K562 (cell line): ENCODE data around the gene EGR1. TPM values are rescaled to one million over a fixed set of nuclear protein-coding genes. Genes with fewer than 3 reads are reported as not detected.

Source experiments
- EGR1 ChIP-seq: fragments of 450-650 bp; conservative IDR thresholded peaks from 2 replicates; pipeline ENCODE4 v1.6.1; 2017; ENCODE audit warnings: mild to moderate bottlenecking
- KDM2B ChIP-seq: fragments of 250-450 bp; sonication (Bioruptor Pico); IDR thresholded peaks from 2 replicates; pipeline ENCODE4 v1.8.0; 2021; ENCODE audit warnings: mild to moderate bottlenecking, moderate library complexity
- KLF6 ChIP-seq: fragments of 250-450 bp; sonication (Bioruptor Pico); IDR thresholded peaks from 2 replicates; pipeline ENCODE4 v1.4.0; 2020; ENCODE audit warnings: mild to moderate bottlenecking, moderate library complexity, borderline replicate concordance
- YY1 ChIP-seq, 3 experiments: IDR thresholded peaks; 2 replicates each; pipeline ENCODE4 v1.6.1; 2011; ENCODE audit warnings: low read length in 2 of 3, mild to moderate bottlenecking in 2 of 3, moderate library complexity in 2 of 3, borderline replicate concordance in 1 of 3, control low read depth in 1 of 3, low read depth in 1 of 3; ENCODE audit not compliant: insufficient read depth in 3 of 3, insufficient replicate concordance in 2 of 3, control insufficient read depth in 1 of 3, insufficient read length in 1 of 3; ENCODE audit errors: extremely low read depth in 1 of 3
- ZNF232 ChIP-seq: sonication (generic); formaldehyde crosslinking; IDR thresholded peaks from 2 replicates; pipeline ENCODE4 v1.8.0; 2022; ENCODE audit warnings: mild to moderate bottlenecking, missing genetic modification reagents
- ZNF253 ChIP-seq: fragments of 250-450 bp; sonication (Bioruptor Pico); conservative IDR thresholded peaks from 2 replicates; pipeline ENCODE4 v1.6.1; 2021; ENCODE audit warnings: mild to moderate bottlenecking
- ZNF507 ChIP-seq: conservative IDR thresholded peaks from 2 replicates; pipeline ENCODE4 v1.6.1; 2017; ENCODE audit warnings: missing genetic modification characterization, missing compliant biosample characterization
- polyA plus RNA-seq, 8 experiments: library from polyadenylated mRNA; depleted of rRNA in 4 of 8; stranded (reverse) in 5 of 8; unstranded in 3 of 8; fragments of >200 nt; fragmentation: Nextera tagmentation in 2 of 8; fragmentation: Illumina TruSeq in 1 of 8; extraction: Ambion mirVana in 2 of 8; extraction: Trizol in 1 of 8; gene quantifications; 2 replicates each; pipeline versions ENCODE4 v1.2.1 to v1.2.3, GENCODE V29; 2011 to 2014; ENCODE audit warnings: inconsistent platforms in 1 of 8, missing spikeins in 1 of 8
- total RNA-seq, 7 experiments: library from RNA; depleted of rRNA in 6 of 7; stranded (reverse); fragments of >200 nt in 6 of 7; fragmentation: Illumina TruSeq in 2 of 7; extraction: Trizol in 2 of 7; gene quantifications; 2 replicates each; pipeline versions ENCODE4 v1.2.1 to v1.2.3, GENCODE V29; 2011 to 2021; ENCODE audit warnings: low replicate concordance in 1 of 7
- TF ChIP-seq, protein P1 (sequence below), 3 experiments: IDR thresholded peaks in 2 of 3; conservative IDR thresholded peaks in 1 of 3; 2 replicates each; pipeline ENCODE4 v1.5.1; 2011 to 2012; ENCODE audit warnings: low read length in 3 of 3, mild to moderate bottlenecking in 3 of 3, control low read depth in 2 of 3, improper control_type of control experiment in 1 of 3, inconsistent platforms in 1 of 3, low read depth in 1 of 3, mixed read lengths in 1 of 3, moderate library complexity in 1 of 3; ENCODE audit not compliant: insufficient read depth in 2 of 3
- TF ChIP-seq, protein P2 (sequence below): conservative IDR thresholded peaks from 2 replicates; pipeline ENCODE4 v1.6.1; 2011; ENCODE audit warnings: low read depth, mild to moderate bottlenecking, low read length; ENCODE audit not compliant: control insufficient read depth
- TF ChIP-seq, protein P3 (sequence below): sonication (generic); formaldehyde crosslinking; IDR thresholded peaks from 2 replicates; pipeline ENCODE4 v1.9.0; 2022; ENCODE audit warnings: mild to moderate bottlenecking, missing genetic modification reagents
- TF ChIP-seq, protein P4 (sequence below): fragments of 450-650 bp; formaldehyde crosslinking; IDR thresholded peaks from 2 replicates; pipeline ENCODE4 v1.4.0; 2020; ENCODE audit warnings: mild to moderate bottlenecking, mixed read lengths

The EGR1 gene
- total and polyA plus RNA-seq, 9 of the 15 experiments (the other 6 are each of a cell fraction or from before 2014, with no cell fraction given): 1.3 to 132 (median 21.5) TPM

DNA sequence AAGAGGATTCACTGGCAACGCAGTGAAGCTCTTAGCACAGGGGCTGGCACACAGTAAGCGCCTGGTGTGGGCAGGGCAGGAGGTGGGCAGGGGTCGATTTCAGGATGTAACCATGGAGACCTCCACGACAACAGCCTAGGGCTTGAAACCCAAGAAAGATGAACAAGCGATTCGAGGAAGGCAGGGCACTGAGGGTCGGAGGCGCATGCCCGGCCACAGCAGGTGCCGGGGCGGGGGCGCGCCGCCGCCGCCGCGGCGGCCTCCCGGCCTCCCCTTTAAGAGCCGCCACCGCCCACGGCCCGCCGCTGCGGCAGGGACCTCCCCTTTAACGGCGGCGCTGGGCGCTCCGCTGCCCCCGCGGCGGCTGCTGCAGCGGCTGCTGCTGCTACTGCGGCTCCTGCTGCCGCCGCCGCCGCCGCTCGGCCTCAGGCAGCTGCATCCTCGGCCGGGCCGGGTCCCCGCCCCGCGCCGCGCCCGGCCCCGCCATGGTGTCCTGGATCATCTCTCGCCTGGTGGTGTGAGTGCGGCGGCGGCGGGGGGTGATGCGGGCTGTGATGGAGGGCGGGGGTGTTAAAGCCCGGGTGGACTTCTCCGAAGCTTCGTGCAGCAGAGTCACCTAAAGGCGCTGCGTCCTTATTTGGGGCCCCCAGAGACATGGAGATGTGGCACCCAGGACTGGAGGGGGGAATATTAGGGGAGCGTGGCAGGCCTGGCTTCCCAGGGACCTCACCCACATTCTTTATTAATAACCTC is 26.4 kb upstream of the EGR1 start, which contains the start of gene REEP2 (continued):
- no peak for TF ChIP-seq KDM2B
- peak in 1 of 3 experiments; percentile 6 for TF ChIP-seq YY1 (IDR thresholded peaks at IDR 0.05; ENCODE audit: borderline replicate concordance in 1 of 3, control insufficient read depth in 1 of 3, extremely low read depth in 1 of 3, insufficient read depth in 3 of 3, insufficient read length in 1 of 3, insufficient replicate concordance in 2 of 3, low read depth in 1 of 3, low read length in 2 of 3)
- no peak for TF ChIP-seq ZNF253 (CRISPR knock-in tag)
- TF ChIP-seq KLF6 (CRISPR knock-in tag): no peak
- TF ChIP-seq, protein P1, sequence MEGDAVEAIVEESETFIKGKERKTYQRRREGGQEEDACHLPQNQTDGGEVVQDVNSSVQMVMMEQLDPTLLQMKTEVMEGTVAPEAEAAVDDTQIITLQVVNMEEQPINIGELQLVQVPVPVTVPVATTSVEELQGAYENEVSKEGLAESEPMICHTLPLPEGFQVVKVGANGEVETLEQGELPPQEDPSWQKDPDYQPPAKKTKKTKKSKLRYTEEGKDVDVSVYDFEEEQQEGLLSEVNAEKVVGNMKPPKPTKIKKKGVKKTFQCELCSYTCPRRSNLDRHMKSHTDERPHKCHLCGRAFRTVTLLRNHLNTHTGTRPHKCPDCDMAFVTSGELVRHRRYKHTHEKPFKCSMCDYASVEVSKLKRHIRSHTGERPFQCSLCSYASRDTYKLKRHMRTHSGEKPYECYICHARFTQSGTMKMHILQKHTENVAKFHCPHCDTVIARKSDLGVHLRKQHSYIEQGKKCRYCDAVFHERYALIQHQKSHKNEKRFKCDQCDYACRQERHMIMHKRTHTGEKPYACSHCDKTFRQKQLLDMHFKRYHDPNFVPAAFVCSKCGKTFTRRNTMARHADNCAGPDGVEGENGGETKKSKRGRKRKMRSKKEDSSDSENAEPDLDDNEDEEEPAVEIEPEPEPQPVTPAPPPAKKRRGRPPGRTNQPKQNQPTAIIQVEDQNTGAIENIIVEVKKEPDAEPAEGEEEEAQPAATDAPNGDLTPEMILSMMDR (IDR thresholded peaks at IDR 0.05 in 2 of 3, conservative IDR thresholded peaks at IDR 0.05 in 1 of 3; ENCODE audit: insufficient read depth in 2 of 3, low read depth in 1 of 3, low read length in 3 of 3): peak in 1 of 3 experiments; percentile 3; a peak in 1 of 6 replicates
- TF ChIP-seq ZNF507: no peak
- TF ChIP-seq, protein P2, sequence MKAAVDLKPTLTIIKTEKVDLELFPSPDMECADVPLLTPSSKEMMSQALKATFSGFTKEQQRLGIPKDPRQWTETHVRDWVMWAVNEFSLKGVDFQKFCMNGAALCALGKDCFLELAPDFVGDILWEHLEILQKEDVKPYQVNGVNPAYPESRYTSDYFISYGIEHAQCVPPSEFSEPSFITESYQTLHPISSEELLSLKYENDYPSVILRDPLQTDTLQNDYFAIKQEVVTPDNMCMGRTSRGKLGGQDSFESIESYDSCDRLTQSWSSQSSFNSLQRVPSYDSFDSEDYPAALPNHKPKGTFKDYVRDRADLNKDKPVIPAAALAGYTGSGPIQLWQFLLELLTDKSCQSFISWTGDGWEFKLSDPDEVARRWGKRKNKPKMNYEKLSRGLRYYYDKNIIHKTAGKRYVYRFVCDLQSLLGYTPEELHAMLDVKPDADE: no peak
- TF ChIP-seq EGR1: peak; percentile 12; the same call in 1 of the 2 replicates
- TF ChIP-seq, protein P3, sequence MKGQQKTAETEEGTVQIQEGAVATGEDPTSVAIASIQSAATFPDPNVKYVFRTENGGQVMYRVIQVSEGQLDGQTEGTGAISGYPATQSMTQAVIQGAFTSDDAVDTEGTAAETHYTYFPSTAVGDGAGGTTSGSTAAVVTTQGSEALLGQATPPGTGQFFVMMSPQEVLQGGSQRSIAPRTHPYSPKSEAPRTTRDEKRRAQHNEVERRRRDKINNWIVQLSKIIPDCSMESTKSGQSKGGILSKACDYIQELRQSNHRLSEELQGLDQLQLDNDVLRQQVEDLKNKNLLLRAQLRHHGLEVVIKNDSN (CRISPR knock-in tag): no peak
- TF ChIP-seq ZNF232 (CRISPR knock-in tag): no peak
- TF ChIP-seq, protein P4, sequence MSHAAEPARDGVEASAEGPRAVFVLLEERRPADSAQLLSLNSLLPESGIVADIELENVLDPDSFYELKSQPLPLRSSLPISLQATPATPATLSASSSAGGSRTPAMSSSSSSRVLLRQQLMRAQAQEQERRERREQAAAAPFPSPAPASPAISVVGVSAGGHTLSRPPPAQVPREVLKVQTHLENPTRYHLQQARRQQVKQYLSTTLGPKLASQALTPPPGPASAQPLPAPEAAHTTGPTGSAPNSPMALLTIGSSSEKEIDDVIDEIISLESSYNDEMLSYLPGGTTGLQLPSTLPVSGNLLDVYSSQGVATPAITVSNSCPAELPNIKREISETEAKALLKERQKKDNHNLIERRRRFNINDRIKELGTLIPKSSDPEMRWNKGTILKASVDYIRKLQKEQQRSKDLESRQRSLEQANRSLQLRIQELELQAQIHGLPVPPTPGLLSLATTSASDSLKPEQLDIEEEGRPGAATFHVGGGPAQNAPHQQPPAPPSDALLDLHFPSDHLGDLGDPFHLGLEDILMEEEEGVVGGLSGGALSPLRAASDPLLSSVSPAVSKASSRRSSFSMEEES (CRISPR knock-in tag): no peak
